KG1 (cell line): ENCODE data around the gene STARD4.
A peak's percentile ranks its signal among the peaks of the same experiment; 100 is the strongest.

Experiments used
- DNase-seq: peaks from one replicate; lab custom pipeline; 2025; lab: John Stamatoyannopoulos, UW

The STARD4 gene, protein sequence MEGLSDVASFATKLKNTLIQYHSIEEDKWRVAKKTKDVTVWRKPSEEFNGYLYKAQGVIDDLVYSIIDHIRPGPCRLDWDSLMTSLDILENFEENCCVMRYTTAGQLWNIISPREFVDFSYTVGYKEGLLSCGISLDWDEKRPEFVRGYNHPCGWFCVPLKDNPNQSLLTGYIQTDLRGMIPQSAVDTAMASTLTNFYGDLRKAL

DNA sequence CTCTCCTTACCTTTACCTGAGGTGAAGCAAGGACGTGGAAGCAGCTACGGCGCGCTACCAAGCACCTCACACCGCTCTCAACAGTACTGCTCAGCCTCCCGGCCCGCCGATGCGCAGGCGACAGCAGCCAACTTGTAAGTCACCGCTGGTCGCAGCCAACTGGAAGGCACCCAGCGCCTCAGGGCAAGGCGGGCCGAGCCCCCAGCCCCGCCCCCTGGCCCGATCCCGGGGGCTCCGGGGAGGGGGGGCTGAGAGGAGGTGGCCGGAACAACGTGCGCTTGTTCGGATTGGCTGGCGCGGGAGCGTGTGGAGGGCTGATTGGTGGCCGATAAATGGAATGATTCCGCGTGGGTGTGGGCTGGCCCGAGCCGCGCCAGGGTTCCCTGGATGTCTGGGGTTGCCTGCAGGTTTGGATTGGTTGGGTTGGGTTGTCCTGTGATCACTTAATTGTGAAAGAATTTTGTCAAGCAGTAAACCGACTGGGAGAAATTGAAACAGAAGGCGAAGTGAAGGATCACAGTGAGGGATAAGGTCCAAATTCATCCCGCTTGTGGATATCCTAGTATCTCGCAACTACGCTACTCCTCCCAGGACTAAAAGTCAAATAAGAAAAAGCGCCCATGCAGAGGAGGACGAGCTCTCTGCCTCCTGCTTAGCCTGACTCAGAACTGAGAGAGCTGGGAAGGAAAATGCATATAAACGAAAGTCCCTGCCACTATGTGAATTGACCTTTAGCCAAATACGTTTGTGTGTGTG, at the start of gene STARD4:
Gene STARD4 (minus strand): TSS at position 161 of the 756 bp plus-strand sequence. CDS start 5,102 bp downstream, outside the sequence.
- DNase-seq: peak; percentile 36

DNA sequence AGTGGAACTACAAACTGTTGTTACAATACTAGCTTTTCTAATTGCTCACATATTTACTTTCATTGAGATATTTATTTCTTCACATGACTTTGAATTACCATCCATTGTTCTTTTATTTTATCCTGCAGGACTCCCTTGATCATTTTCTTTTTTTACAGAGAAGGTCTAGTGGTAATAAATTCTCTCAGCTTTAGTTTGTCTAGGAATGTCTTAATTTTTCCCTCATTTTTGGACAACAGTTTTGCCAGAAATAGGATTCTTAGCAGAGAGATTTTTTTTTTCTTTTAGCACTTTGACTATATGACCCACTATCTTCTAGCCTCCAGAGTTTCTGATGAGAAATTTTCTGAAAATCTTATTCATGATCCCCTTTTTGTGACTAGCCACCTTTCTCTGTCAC, 47.3 kb upstream of the STARD4 start:
- DNase-seq: no peak

DNA sequence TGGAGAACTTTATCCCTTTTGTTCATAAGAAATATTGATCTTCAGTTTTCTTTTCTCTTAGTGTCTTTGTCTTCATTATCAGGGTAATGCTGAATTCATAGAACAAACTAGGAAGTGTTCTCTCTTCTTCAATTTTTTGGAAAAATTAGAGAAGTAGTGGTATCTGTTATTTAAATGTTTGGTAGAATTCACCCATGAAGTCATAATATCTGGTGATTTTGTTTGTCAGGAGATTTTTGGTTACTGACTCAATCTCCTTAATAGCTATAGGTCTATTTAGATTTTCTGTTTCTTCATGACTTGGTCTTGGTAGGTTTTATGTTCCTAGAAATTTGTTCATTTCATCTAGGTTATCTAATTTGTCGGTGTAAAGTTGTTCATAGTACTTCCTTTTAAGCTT, 45.4 kb upstream of the STARD4 start:
- no peak for DNase-seq

DNA sequence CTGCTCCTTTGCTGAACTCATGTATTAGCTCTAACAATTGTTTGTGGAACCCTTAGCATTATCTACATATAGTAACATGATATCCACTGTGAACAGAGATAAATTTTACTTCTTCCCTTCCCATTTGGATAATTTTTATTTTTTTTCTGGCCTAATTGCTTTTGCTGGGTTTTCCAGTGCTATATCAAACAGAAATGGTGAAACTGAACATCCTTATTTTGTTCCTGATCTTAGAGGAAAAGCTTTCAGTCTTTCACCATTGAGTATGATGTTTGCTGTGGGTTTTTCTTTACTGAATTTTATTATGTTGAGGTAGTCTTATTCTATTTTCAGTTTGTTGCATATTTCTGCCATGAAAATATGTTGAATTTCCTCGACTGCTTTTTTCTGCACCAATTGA, 44.8 kb upstream of the STARD4 start:
- no peak for DNase-seq

DNA sequence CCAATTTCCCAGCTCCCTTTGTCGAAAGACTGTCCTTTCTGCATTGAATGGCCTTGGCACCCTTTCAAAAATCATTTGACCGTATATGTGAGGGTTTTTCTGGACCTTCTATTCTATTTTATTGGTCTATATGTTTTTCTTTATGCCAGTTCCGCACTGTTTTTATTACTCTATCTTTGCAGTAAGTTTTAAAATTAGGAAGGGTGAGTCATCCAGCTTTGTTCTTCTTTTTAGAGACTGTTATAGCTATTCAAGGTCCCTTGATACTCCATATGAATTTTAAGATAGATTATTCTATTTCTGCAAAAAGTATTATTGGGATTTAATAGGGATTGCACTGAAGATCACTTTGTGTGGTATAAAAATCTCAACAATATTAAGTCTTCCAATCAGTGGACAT, 44.2 kb upstream of the STARD4 start:
- no peak for DNase-seq

DNA sequence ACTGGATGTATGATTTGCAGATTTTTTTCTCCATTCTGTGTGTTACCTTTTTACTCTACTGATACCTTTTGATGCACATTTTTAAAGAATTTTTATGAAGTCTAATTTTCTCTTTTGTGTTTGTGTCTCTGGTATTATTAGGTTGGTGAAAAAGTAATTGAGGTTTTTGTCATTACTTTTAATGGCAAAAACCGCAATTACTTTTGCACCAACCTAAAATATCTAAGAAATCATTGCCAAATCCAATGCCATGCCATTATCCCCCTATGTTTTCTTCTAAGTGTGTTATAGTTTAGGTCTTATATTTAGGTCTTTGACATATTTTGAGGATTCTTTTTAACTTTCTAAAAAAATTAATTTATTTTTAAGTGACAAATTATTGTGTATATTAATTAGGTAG, 43.4 kb upstream of the STARD4 start:
- no peak for DNase-seq

DNA sequence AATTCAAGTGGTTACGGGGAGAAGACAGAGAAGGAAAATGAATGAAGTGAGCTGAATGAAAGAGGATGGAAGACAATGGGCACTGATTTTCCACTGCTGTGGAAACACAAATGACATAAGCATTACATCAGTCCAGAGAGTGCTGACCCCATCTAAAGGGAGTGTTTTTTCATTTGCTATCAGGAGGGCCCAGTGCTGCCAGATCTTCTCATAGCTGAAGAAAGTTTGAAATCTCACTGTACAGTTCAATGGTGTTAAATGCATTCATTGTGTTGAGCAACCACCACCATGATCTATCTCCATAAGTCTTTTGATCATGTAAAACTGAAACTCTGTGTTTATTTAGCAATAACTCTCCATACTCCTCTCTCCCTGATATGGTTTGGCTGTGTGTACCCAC, 41.5 kb upstream of the STARD4 start:
- no peak for DNase-seq

DNA sequence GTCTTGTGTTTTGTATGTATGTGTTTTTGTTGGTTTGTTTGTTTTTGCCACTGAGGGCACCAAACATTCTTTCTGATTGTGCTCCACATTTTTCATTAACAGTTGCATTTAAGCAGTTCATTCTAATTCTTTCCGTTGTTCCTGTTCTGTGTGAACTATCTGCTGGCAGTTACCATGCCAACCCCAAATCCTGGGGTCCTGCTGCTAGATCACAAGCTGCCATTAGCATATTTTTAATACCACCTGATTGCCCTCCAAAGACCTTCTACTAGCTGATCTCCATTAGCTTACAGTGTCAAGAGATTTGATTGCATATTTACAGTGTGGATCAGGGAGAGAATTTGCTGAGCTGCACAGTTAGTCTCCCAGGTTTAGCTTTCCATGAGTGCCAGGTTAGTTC, 40.6 kb upstream of the STARD4 start:
- no peak for DNase-seq

DNA sequence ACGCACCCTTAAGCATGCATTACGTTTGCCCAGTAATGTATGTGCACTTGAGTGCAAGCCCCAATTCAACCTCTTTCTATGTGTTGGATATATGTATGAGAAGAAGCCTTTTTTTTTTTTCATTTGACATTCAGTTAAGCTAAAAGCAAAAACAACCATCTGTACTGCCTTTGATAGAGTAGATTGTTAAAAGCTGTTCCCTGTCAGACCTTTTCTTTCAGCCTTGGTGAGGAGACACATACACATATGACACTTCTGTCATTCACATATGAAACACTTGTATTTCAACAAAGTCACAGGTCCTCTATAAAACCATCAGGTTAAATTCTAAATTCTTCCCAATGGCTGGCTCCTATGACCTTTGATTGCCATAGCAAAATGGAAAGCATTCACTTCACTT, 40.2 kb upstream of the STARD4 start:
- no peak for DNase-seq

DNA sequence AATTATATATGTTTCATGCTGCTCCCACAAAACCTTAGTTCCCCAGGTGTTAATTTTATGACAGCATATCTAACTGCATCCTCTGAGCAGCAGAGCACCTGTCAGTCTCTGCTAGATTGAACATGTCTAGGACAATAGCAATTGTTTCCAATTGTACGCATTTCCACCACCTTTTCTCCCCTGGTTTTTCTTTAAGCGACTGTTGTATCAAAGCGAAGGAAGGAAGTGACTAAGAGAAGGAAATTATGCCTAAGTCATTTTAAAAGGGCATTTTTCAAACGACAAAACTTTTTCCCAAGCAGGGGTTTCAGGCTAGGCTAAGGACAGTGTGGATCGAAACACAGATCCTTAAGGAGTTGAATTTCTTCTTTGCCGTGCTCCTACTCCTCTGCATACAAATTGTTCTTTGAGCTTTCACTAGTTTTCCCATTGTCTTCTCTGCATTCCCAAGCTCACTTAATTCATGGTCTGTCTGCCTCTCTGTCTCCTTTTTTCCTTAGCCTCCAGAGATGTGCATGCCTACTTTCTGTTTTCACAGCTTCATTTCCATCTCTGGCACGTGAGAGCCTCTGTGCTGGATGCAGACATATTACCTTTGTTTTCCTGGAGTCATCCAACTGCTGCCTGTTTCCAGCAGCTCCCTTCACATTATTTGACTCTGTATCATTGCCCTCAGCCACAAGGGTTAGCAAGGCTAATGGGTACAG, 39.4 kb upstream of the STARD4 start:
- no peak for DNase-seq

DNA sequence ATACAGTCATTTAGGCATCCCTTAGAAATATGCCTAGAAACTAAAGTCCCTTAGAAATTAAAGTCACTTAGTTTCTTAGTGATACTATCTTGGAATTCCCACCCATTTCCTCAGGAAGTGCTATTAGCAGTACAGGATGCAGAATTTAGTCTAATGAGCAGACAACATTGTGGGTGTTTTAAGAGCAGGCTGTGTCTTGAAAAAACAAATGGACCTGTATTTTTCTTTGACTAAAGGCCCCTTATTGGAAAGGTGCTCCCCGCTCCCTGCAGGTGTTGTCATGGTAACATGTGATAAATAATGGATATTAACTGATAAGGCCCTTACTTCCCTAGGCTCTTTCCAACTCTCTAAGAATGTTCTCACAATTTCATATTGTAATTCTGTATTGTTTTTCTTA, 38.8 kb upstream of the STARD4 start:
- no peak for DNase-seq

DNA sequence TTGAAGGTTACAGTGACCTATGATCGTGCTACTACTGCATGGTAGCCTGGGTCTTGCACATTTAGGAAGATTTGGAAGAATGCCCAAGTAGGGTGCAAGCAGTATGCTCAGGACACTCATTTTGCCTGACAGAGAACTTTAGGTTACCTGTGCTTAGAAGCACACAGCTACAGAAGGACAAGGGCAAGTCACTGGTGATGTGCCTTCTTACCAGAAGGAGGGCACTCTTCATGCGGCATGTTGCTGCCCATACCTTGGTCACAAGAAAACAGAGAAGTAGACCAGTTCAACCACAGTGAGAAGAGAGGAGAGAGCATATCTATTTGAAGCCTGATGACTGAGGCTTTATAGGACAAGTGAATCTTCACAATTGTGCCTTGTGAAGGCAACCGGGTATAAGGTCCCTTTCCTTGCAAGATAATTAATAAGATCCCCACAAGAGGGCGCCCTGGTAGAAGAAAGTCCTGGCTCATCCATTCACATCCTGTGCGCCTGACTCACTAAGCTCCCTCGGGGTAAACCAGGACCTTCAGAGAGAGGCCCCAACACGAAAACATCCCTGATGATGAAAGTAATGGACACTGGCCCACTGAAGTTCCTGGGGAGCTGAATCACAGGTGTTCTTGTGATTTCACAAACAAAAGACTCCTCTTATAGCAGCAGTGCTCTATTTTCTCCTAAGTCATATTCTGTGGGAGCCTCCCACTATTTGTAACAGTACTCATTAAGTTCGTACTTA, 38.1 kb upstream of the STARD4 start:
- DNase-seq: peak; percentile 30

DNA sequence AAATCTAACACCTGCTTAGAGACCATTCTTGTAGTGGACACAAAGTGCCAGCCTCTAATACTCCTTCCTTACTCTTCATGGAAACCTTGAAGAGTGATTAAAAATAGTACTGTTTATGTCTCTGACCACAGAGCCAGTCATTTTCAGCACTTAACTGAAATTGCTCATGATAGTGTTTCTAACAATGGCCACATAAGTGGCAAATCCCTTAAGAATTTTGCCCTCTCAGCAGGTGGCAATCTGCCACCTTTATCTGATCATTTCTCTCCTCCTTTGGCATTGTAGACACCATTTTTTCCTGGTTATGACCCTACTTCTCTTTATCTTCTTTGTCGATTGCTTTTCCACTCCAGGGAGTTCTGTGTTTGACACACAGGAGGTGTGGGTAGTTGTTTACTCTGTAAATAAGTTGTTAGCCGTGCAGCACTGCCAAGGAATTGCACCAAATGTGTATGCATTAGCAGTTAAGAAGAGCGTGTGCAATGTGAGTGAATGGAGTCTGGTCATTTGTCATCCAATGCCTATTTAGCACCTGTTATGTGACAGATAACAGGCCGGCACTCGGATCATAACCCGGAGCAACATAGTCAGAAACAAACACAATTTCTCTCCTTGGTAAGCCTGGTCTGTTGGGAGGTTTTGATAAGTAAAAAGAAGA, 36.8 kb upstream of the STARD4 start:
- DNase-seq: no peak

DNA sequence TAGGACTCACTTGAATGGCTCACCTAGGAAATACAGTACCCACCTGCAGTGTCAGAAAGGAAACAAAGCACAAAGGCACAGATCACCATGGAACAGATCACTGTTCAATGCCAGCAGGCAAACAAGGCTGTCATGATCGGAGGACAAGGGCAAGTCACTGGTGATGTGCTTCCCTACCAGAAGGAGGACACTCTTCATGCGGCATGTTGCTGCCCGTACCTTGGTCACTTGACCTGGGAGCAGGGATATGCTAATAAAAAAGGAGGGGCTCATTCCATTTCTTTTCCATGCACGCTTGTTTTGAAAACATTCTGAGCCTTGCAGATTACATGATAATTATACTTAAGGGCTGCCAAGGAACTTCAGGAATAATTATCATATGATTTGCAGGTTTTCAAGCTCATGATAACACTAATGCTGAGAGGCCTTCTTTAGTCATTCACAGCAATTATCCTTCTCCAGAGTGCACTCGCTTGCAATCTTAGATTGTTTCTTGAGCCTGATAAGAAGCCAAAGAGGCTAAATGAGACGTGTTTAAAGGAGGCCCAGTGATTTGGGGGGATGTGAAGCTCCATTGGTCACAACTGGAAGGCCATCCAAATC, 36.1 kb upstream of the STARD4 start:
- no peak for DNase-seq

DNA sequence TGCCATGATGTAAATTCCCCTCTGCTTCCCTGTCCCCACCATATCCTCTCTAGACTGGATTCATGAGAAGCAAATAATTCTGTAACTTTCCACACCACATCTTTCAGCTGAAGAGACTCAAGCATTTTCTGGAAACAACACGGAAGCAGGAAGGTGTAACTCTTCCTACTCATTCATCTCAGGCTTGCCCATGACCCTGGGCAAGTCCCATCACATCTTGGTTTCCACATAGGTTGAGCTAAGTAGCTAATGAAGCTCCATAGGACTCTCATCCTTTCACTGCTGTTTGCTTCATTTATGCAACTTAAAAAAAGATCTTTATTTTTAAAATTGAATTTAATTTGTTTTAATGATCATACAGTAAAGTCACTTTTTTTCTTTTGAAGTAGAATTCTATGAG, 32.7 kb upstream of the STARD4 start:
- DNase-seq: no peak

DNA sequence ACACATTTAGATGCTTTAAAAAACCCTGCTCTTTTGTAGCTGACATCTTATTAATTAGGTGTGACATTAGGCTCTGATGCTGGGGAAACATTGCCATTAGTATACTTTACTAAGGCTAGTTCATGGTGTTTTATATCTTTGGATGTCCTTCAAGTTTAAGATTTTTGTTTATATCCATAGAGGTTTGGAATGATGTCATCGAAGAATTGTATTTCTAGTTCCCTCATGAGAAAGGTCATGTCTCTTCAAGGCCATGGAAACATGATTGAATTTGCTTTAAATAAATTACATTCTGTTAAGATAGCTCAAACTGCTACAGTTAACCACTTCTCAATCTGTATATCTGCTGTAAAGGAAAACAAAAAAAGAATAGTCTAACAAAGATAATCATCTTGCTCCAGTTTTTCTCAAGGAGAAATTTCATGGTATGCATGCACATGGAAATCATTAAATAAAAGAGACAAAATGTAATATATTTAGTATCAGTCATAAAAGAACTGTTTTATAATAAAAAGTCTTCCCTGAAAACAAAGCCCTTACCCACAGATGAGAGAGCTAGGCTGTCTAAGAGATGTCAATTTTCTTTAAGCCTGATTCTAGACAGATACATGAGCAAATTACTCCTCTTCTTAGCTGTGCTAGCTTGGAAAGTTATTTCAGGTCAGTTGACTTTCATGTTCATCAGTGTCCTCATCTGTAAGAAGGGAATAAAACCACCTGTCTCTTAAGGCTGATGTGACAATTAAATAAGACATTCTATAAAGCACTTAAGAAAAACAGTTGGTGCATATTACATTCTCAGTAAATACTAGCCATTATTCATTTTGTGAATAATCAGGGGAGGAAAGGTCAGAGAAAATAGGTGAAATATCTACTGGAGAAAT, 25.0 kb upstream of the STARD4 start:
- DNase-seq: no peak

DNA sequence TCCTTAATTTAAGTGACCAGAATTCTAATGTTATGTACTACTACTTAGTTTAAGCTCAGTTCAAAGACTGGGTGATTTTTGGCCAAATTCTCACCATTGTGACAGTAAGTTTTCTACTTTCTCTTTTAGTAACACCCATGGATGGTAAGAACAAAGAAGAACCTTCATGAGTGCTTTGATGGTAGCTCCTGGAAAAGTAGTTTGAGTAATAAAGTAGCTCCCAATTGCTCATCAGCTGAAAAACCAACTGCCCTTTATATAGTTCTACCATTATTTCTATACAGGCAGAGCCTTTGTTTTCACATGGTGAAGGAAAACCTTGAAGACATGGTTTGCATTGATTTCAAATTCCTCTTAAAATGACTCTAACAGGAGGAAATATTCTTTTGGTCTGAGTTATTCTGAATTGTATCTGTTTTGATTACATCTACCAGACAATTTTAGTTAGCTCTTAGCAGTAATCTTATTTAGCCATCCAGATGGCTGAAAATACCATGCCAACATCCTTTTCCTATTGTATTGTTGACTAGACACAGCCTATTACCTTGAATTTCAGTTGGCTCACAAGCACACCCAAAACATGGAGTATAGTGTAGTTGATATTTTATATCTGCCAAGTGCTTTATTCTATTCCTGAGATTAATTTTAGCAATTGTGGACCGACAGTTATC, 23.7 kb upstream of the STARD4 start:
- DNase-seq: no peak

DNA sequence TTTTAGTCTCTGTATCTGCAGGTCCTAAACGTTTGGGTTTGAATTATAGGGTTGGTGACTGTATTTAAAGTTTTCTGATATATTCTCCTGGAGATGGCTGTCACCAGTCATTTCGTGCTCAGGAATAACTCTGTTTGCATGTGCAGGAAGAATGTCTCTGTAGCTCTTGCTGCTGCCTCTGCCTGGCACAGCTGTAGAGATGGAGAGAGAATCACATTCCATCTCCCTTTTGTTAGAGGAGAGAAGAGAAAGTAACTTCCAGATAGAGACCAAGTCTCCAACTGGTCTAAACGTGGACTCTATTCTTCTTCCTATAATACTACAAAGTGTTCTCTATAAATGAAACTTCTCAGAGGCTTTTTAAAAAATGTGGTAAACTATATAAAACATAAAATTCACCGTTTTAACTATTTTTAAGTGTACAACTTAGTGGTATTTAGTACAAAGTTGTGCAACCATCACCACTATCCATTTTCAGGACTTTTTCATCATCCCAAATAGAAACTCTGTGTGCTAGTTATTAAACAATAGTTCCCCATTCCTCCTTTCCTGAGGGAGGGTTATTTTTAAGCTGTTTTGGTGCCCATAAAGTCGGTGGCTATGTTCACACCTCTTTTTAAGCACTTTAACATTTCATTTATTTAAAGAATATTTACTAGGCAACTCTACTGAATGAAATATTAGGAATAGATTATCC, 20.7 kb upstream of the STARD4 start:
- no peak for DNase-seq

DNA sequence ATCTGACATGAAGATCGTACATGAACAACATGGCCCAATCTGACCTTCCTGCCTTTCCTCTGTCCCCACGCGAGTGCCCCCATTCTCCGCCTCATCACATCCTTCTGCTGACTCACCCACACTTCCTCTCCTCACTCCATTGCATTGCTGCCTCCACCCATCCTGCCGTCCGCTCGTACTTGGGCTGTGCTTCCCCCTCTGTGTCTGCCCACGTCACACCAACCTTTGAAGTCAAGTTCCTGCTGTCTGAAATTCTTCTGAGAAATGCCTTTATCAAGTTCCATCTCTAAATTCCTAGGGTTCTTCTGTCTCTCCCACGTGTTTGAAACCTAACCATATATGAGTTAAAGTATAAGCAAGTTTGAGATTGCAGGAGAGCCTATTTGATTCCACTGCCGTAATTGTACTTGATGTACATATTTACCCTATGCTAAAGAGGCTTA, 18.0 kb upstream of the STARD4 start:
- DNase-seq: peak; percentile 14
